GM12873 (cell line): Measurements from ENCODE around the gene ARSA.

Source experiments
- CTCF ChIP-seq: IDR thresholded peaks from 2 replicates; pipeline ENCODE4 v1.5.1; 2012; ENCODE audit warnings: low read depth, mild to moderate bottlenecking, moderate library complexity, low read length, control low read depth; ENCODE audit not compliant: insufficient read depth; ENCODE audit errors: missing control alignments

The ARSA gene

GRCh38 chr22:50640857-50641647 lies 13.1 kb upstream of the ARSA start:
- no peak for TF ChIP-seq CTCF

DNA sequence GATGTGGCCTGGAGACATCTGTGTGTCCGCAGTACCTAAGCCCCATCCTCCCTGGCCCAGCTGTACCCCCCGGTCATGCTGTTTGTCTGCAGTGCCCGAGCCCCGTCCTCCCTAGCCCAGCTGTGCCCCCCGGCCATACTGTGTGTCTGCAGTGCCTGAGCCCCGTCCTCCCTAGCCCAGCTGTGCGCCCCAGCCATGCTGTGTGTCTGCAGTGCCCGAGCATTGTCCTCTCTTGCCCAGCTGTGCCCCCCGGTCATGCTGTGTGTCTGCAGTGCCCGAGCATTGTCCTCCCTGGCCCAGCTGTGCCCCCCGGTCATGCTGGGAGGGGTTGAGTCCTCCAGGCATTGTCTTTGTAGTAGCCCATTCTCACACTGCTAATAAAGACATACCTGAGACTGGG lies 7.6 kb upstream of the ARSA start:
- TF ChIP-seq CTCF, result no peak

- TF ChIP-seq CTCF, result no peak
Measured at GRCh38 chr22:50633771-50634170, 5.8 kb upstream of the ARSA start.

- TF ChIP-seq CTCF, result no peak
Measured at GRCh38 chr22:50633086-50633485, 5.1 kb upstream of the ARSA start.

GRCh38 chr22:50630376-50630775 lies 2.4 kb upstream of the ARSA start:
- no peak for TF ChIP-seq CTCF

GRCh38 chr22:50628543-50629134 lies 687 bp upstream of the ARSA start:
- no peak for TF ChIP-seq CTCF

DNA sequence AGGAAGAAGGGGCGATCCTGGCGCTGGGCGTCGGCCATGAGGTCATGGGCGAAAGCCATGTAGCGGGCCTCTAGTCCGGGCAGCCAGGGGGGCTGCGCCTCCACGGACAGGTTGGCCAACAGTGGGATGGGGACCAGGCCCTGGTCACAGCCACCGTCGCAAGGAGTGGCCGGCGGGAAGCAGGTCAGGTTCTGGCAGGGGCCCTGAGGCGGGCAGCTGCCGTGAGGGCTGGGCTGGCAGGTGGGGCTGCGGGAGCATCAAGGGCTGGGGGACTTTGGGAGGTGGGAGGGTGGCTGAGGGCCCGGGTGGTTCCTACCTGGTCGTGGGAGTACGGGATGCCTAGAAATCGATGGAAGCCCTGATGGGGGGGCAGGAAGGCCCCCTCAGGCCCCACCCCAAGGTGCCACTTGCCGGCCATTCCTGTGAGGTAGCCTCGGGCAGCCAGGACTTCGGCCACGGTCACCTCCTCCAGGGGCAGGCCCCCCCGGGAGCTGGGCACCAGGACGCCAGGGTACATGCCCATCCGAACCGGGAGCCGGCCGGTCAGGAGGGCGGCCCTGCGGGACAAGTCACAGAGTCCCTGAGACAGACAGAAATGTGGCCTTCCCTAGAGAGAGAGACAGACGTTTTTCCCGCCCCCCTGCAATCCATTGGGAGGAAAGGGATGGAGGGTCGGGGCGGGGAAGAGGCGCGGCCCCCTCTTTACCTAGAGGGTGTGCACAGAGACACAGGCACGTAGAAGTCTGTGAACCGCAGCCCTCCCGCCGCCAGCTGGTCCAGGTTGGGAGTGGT lies 906 bp downstream of the ARSA start:
- no peak for TF ChIP-seq CTCF
